ENCODE results near the gene DSCAML1.

The DSCAML1 gene

DNA sequence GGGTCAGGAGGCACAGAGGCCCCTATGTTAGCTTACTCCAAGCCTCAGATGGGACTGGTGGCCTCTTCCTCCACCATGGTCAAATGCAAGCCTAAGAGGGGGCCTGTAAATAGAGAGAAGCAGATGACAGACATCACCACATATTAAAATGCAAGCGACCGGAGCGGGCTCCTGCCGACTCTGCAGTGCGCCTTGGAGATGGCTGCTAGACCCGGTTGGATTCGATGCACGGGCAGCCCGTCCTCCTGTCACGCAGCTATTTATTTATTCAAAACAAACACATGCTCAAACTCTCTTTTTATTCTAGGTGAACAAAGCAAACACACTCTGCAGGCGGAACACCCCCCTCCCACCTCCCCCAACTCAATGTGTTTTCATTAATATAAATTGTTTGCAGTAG lies 208.0 kb downstream of the DSCAML1 start:
- DNase-seq (ENCODE audit: low read depth in 2 of 2, low spot score in 1 of 2): no peak

DNA sequence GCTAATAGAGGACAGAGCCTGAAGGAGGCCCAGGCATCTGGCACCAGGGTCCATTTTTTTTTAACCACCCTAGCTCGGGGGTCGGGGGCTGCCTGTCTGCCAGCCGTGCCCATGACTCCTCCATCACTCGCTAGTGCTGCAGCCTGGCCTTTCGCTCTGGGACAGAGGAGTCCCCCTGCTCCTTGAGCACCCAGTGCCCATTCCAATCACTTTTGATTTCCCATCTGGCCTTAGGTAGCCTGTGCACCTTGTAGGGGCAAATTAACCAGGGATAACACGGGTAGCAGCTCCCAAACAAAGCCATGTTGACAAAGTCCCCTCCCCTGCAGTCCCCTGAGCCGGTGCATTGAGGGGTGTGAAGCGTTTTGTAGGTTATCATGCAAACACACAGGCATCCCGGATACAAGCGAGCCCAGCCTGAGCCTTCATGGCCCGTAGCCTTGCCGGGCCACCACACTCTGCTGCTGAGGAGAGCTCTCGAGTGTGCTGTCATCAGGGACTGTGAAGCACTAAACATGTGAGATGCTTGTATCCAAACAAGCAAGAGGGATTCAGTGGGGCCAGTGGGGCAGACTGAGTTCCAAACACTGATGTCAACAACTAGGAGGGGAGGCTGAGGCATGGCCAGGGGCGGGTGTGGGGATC lies 208.7 kb downstream of the DSCAML1 start:
- no peak for DNase-seq (ENCODE audit: low read depth in 2 of 2, low spot score in 1 of 2)

- DNase-seq (ENCODE audit: low read depth in 2 of 2, low spot score in 1 of 2): no peak
Observed at GRCh38 chr11:117587416-117587815, 209.6 kb downstream of the DSCAML1 start.

GRCh38 chr11:117586392-117586791 lies 210.6 kb downstream of the DSCAML1 start:
- no peak for DNase-seq (ENCODE audit: low read depth in 2 of 2, low spot score in 1 of 2)

- no peak for DNase-seq (ENCODE audit: low read depth in 2 of 2, low spot score in 1 of 2)
Observed at GRCh38 chr11:117585631-117586030, 211.4 kb downstream of the DSCAML1 start.

DNA sequence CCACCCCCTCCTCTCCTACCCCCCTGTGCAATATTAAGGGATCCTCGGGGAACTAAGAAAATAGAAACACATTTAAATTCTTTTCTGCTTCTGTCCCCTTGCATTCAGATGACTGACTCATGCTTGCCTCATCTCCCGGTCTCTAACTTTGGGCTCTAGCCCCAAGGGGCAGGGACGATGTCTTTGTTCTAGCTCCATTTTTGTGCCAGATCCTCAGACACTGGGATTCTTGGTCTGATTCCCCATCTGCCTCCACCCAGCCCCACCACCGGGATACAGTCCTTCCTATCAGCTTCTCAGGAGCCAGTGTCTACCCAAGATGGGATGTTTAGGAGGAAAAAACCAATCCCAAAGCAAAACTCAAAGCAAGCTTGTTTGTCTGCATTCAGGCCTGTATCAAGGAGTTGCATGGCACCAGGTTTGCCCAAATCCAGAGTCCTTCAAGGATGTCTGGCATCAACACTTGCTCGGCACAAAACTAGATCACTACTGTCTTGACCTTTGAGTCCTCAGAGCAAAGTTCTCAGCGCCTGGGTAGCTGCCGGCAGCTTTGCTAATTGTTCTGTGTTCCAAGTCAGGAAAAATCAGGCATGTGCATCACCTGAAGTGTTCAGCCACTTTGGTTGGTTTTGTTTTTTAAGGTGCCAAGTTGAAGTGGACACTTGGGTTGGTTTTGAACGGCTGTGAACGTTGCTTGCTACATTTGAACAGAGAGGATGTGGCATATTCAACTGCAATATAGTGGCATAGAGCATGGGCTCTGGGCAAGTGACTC lies 212.8 kb downstream of the DSCAML1 start:
- no peak for DNase-seq (ENCODE audit: low read depth in 2 of 2, low spot score in 1 of 2)

DNA sequence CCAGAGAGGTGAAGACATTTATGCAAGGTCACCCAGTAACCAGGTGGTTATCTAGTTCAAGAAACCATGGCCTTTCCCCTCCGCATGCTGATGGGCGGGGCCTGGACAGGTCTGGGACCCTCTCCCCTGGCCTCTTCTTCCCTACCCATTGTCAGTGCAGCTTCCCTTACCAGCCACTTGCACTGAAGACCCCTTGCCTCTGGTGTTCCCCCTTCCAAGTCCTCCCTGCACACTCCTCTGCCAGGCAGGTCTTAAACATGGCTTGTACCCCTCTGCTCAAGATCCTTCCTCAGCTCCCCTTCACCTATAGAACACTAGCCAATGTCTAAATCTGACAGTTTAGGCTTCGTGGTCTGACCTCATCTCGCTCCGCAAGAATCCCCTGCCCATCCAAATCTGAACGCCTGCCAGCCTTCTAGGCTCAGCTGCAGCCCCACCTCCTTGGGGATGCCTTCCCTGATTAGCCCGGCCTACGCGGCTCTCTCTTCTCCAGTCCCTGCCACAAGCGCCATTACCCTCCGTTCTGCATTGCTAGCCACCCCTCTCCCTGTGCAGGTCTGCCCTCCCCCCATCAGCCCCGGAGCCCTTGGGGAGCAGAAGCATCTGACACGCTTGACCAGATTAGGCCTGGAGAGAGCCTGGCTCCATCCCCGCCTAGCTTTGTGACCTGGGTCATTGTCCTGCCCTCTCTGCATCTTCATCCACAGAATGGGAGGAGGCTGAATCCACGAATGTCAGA lies 213.8 kb downstream of the DSCAML1 start:
- no peak for DNase-seq (ENCODE audit: low read depth in 2 of 2, low spot score in 1 of 2)

- no peak for DNase-seq (ENCODE audit: low read depth in 2 of 2, low spot score in 1 of 2)
Observed at GRCh38 chr11:117582433-117582832, 214.6 kb downstream of the DSCAML1 start.

GRCh38 chr11:117580866-117581265 lies 216.2 kb downstream of the DSCAML1 start:
- no peak for DNase-seq (ENCODE audit: low read depth in 2 of 2, low spot score in 1 of 2)

DNA sequence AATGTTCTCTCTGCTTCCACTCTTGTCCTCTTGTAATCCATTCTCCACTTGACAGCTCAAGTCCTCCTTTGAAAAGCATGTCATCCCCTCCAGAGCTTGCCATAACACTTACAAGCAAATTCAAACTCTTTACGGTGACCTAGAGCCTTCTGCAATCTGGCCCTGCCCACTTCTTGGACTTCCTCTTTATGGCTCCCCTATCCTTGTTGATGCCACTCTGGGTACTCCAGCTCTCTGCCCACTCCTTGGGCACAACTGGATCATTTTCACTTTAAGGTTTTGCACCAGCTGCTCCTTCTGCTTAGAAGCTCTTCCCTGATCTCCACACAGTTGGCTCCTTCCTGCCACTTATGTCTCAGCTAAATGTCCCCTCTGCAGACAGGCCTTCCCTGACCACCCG lies 217.9 kb downstream of the DSCAML1 start:
- no peak for DNase-seq (ENCODE audit: low read depth in 2 of 2, low spot score in 1 of 2)

DNA sequence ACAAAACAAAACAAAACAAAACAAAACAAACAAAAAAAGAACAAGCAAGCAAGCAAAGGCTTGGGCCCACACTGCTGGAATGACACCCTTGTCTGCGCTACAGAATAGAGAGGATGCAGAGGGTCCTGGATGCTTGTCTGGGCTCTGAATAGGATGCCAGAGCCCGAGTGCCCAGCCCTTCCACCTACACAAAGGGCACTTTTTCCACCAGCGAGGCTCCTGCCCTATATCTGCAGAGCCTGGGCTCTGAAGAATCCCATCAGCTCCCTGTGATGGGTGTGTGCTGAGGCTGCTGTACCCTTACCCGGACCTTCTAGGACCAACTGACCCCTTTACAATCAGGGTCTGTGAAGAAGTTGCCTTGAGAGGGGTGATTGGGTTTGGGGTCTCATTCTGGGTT lies 221.2 kb downstream of the DSCAML1 start:
- no peak for DNase-seq (ENCODE audit: low read depth in 2 of 2, low spot score in 1 of 2)

GRCh38 chr11:117574551-117574950 lies 222.5 kb downstream of the DSCAML1 start:
- no peak for DNase-seq (ENCODE audit: low read depth in 2 of 2, low spot score in 1 of 2)

GRCh38 chr11:117573326-117573725 lies 223.7 kb downstream of the DSCAML1 start:
- DNase-seq (ENCODE audit: low read depth in 2 of 2, low spot score in 1 of 2): no peak

DNA sequence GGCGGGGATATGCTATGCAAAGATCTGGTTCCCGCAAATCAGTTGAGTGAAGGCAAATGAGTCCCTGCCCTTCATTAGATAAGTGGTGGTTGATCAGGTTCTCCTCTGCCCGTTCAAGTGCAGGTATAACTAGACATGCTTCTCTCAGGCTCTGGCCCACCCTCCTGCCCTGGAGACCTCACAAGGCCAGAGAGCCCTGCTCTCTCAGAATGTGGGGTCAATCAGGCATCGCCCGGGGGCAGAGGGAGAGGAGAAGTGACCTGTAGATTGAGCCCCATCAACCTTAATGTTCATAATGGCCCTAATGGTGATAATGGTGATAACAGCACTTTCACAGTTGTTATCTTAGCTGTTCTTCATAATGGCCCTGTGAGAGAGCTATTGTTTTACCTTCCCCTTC lies 224.3 kb downstream of the DSCAML1 start:
- DNase-seq (ENCODE audit: low read depth in 2 of 2, low spot score in 1 of 2): no peak

DNA sequence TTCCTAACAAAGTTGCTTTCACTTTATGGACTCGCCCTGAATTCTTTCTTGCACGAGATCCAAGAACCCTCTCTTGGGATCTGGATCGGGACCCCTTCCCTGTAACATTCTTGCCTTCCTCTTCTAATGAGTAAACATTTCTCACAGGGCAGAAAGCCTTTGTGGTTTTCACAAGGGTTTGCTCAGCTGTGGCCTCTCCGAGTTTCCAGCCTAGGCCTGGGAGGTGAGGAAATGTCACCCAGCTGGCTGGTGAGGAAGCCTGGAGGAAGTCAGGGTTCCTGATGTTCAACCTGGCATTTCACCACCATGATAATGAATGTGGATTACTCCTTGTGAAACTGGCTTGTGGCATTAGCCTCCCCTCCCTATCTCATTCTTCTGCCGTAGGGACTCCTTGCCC lies 224.9 kb downstream of the DSCAML1 start:
- no peak for DNase-seq (ENCODE audit: low read depth in 2 of 2, low spot score in 1 of 2)

GRCh38 chr11:117570701-117571100 lies 226.3 kb downstream of the DSCAML1 start:
- no peak for DNase-seq (ENCODE audit: low read depth in 2 of 2, low spot score in 1 of 2)

- DNase-seq (ENCODE audit: low read depth in 2 of 2, low spot score in 1 of 2): no peak
Observed at GRCh38 chr11:117569911-117570310, 227.1 kb downstream of the DSCAML1 start.

GRCh38 chr11:117565709-117566108 lies 231.3 kb downstream of the DSCAML1 start:
- no peak for DNase-seq (ENCODE audit: low read depth in 2 of 2, low spot score in 1 of 2)

DNA sequence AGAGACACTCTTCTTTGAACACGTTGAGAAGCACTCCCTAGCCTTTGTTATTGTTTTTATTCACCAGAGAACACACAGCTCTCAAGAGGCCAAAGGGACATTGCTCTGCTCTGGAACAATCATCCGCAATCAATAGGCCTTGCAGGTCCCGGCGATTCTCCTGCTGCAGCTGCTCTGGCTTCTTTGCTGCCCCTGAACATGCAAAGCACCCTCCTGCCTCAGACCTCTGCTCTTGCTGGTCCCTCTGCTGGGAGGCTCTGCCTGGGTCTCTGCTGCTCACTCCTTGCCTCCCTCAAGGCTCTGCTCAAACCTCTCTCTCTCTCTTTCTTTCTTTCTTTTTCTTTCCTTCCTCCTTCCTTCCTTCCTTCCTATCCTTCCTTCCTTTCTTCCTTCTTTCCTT lies 232.7 kb downstream of the DSCAML1 start:
- DNase-seq (ENCODE audit: low read depth in 2 of 2, low spot score in 1 of 2): no peak

GRCh38 chr11:117563556-117563955 lies 233.5 kb downstream of the DSCAML1 start:
- DNase-seq (ENCODE audit: low read depth in 2 of 2, low spot score in 1 of 2): no peak

GRCh38 chr11:117562136-117562535 lies 234.9 kb downstream of the DSCAML1 start:
- DNase-seq (ENCODE audit: low read depth in 2 of 2, low spot score in 1 of 2): no peak
